IgD-negative memory B cell (primary cell): ENCODE results near the gene HES7. TPM values are rescaled to one million over a fixed set of nuclear protein-coding genes. Genes with fewer than 3 reads are reported as not detected.
"Not testable (repeated sequence)": the region's sequence is repeated elsewhere in the genome, so short reads cannot be mapped to it uniquely, and the experiment has no call there.

Source experiments
- H3K27ac Mint-ChIP-seq, 3 donors: one replicate each; pipeline ENCODE4 v1.8.0; 2020 to 2022; ENCODE audit warnings: mild to moderate bottlenecking in 3 of 3, mixed read lengths in 3 of 3, moderate library complexity in 1 of 3
- H3K27me3 Mint-ChIP-seq: one replicate; pipeline ENCODE4 v1.8.0; 2021; ENCODE audit warnings: mixed read lengths
- H3K36me3 Mint-ChIP-seq: one replicate; pipeline ENCODE4 v1.8.0; 2020; ENCODE audit warnings: mild to moderate bottlenecking, mixed read lengths
- H3K4me1 Mint-ChIP-seq, 3 donors: one replicate each; pipeline ENCODE4 v1.8.0; 2020 to 2022; ENCODE audit warnings: mixed read lengths in 3 of 3, mild to moderate bottlenecking in 1 of 3
- H3K4me3 Mint-ChIP-seq, 4 donors: one replicate each; pipeline ENCODE4 v1.8.0; 2020 to 2022; ENCODE audit warnings: mild to moderate bottlenecking in 4 of 4, mixed read lengths in 4 of 4, moderate library complexity in 3 of 4
- H3K9me3 Mint-ChIP-seq, 3 donors: one replicate each; pipeline ENCODE4 v1.8.0; 2020 to 2021; ENCODE audit warnings: mixed read lengths in 3 of 3, mild to moderate bottlenecking in 1 of 3
- polyA plus RNA-seq: library from polyadenylated mRNA; unstranded; fragments of 300-500 nt; fragmentation: Illumina TruSeq; gene quantifications from one replicate; pipeline ENCODE4 v1.2.3, GENCODE V29; 2021

The HES7 gene
- polyA plus RNA-seq, 1 donor from 2014 or later: not detected

DNA sequence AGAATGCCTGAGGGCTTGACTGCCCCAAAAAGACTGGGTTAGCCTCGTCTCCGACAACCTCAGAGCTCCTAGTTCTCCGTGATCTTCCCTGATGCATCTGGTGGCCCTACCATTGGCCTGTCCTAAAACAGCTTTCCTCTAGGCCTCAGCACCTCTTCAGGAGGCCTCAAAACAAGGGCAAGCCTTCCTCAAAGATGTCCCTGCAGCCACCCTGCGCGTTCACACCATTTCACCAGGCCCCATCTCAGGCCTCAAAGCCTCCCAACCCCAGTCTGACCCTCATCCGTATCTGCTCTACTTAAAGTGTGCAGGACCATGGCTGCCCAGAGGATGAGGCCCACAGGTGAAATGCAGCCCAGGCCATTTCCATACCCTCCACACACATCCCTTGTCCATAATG is 13.0 kb downstream of the HES7 start:
- no peaks in the 10 kb centered on the region for H3K9me3 Mint-ChIP-seq
- peaks cover 0 to 2% (median 2%) of the 10 kb centered on the region in 3 donors for H3K4me1 Mint-ChIP-seq
- H3K27ac Mint-ChIP-seq: peak overlapping the region in 1 of 3 donors; percentile 28
- peaks cover 2% of the 10 kb centered on the region for H3K36me3 Mint-ChIP-seq
- peak overlapping the region in 2 of 4 donors; percentile 73 to 74 for H3K4me3 Mint-ChIP-seq
- H3K27me3 Mint-ChIP-seq: peaks cover 33% of the 10 kb centered on the region

DNA sequence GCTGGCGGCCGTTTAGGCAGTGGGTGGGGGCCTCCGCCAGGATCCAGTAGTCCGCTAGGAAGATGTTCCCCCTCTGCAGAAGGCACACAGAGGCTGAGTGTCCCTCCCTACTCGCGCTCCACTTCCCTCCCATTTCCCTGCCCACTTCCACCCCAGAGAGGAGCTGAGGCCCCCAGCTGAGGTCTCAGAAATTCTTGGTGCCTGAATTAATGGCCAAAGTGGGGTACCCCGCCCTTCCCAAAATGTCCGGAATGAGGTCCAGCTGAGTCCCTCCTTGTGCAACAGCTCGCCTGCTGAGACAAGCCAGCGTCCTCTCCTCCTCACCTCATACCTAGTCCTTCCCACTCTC is 13.5 kb downstream of the HES7 start:
- Mint-ChIP-seq H3K36me3 (peaks cover 2% of the 10 kb centered on the region), H3K27me3 (peaks cover 30% of the 10 kb centered on the region), H3K27ac (peak overlapping the region in 1 of 3 donors; percentile 28), H3K4me1 (peaks cover 0 to 2% (median 2%) of the 10 kb centered on the region in 3 donors), H3K4me3 (peak overlapping the region in 2 of 4 donors; percentile 66 to 74), H3K9me3 (no peaks in the 10 kb centered on the region)

DNA sequence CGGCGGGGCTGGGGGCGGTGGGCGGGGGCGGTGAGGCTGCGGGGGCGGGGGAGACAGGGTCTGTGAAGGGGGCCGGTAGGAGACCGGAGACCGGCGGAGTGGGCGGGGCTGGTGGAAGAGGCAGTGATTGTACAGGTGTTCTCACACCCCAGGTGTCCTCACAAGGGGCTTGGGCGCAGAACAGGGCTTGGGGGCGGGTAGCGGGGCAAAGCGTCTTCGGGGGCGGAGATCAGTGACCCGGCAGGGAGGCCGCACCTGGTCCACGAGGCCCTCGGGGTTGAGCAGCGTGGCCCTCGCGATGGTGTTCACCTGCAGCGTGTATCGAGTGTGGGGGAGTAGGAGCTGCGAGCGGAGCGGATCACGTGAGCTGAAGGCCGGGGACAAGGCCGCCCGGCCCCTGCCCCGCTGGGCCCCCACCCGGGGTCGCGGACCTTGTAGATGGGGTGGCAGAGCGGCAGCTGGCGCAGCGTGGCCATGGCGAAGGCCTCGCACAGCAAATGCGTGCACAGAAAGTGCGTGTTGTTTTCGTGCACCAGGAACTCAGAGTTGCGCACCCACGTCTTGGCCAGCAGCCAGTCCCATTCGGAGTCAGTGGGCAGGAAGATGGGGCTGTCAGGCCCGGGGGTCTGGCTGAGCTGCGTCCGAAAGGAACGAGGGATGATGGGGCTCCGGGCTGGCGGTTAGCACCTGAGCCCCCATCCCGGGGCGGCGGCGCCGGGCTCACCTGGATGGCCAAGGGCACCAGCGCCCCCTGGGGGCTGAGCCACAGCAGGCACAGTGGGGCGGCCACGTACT is 14.0 kb downstream of the HES7 start:
- Mint-ChIP-seq H3K27me3 (peaks cover 24% of the 10 kb centered on the region), H3K9me3 (no peaks in the 10 kb centered on the region), H3K4me3 (peak overlapping the region in 3 of 4 donors; percentile 18 to 76 (median 67)), H3K36me3 (peaks cover 2% of the 10 kb centered on the region), H3K4me1 (peaks cover 0 to 2% (median 2%) of the 10 kb centered on the region in 3 donors), H3K27ac (no peak overlapping the region)

DNA sequence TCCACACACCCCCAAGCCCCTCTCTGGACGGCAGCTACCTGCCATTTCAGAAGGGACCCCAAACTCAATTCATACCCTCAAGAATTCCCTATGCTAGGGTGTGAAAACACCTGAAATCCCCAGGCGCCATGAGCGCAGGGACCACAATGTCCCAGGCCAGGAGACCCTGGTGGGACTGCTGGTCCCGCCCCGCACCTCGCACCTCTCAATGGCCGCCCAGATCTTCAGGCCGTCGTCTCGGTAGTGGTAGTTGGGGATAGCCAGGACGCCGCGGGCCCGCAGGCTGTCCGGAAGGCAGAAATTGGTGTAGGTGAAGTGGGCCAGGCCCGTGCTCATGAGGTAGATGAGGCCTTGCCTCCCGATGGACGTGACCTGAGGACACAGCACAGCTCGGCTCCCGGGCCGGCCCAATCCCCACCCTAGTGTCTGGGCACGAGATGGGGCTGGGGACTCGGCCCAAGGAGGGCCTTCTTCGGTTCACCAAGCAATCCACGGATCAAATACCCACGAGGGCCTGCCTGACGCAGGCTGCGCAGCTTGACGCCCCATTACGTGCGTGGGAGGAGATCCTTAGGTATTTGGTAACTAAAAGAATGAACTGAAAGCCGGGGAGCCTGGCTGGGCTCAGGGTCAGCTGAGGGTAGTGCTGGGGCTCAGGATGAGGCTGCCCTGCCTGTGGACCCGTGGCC is 14.8 kb downstream of the HES7 start:
- H3K4me3 Mint-ChIP-seq: peak overlapping the region in 3 of 4 donors; percentile 39 to 58 (median 43)
- peaks cover 0 to 2% (median 2%) of the 10 kb centered on the region in 3 donors for H3K4me1 Mint-ChIP-seq
- no peaks in the 10 kb centered on the region for H3K9me3 Mint-ChIP-seq
- peaks cover 2% of the 10 kb centered on the region for H3K36me3 Mint-ChIP-seq
- peak overlapping the region in 1 of 3 donors; percentile 4 for H3K27ac Mint-ChIP-seq
- H3K27me3 Mint-ChIP-seq: peaks cover 19% of the 10 kb centered on the region

DNA sequence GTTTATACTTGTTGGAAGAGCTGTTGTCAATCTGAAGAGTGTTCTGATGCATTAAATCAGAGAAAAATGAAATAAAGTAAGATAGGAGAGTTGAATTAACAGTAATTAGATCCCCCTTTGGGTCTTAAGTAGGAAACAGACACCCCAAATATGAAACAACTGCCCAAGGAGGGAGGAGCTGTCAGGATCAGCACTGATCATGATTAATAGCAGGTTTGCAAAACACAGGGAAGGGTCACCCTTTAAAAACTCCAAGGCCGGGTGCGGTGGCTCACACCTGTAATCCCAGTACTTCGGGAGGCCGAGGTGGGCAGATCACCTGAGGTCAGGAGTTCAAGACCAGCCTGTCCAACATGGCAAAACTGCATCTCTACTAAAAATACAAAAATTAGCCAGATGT is 16.9 kb downstream of the HES7 start:
- not testable (repeated sequence) for H3K9me3 Mint-ChIP-seq, H3K36me3 Mint-ChIP-seq, H3K27me3 Mint-ChIP-seq, H3K4me1 Mint-ChIP-seq, H3K4me3 Mint-ChIP-seq
- peak overlapping the region in 1 of 3 donors; percentile 4 for H3K27ac Mint-ChIP-seq

DNA sequence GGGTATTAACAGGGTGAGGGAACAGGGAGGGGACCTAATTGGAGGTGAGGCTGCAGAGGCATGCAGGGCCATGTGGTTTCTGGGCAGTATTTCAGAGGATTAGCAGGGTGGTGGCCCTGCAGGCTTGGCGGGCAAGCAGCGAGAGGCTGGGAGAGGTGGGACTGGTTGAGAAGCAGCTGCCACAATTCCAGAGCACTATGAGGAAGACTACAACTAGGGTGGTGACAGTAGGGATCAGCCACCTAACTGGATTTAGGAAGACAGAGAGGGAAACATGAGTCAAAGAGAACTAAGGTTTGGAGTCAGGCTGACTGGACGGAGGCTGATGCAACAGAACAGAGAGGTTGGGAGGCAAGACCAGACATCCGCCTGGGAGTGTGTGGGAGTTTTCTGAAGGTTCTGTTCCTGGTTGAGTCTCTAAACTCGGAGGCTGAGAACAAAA is 17.9 kb downstream of the HES7 start:
- H3K27ac Mint-ChIP-seq: no peak overlapping the region
- H3K36me3 Mint-ChIP-seq: no peaks in the 10 kb centered on the region
- H3K4me3 Mint-ChIP-seq: peak overlapping the region in 2 of 4 donors; percentile 15 to 79
- peaks cover 6% of the 10 kb centered on the region for H3K27me3 Mint-ChIP-seq
- no peaks in the 10 kb centered on the region for H3K9me3 Mint-ChIP-seq
- peaks cover 0 to 2% (median 2%) of the 10 kb centered on the region in 3 donors for H3K4me1 Mint-ChIP-seq

DNA sequence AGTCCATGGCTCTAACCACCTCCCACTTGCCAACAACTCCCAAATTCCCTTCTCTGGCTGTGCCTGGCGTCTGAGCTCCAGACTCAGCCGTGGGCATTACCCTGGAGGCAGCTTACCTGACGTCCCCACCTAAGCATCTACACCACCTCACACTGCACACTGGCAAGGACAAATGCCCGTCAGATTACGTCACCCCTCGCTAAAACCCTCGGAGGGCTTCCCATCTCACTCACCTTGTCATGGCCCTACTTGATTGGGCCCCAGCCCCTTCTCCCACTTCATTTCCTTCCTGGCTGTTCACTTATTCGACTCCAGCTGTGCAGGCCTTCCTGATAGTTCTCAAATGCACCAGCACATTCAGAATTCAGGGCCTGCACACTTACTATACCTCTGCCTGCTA is 19.0 kb downstream of the HES7 start:
- peaks cover 0 to 2% (median 2%) of the 10 kb centered on the region in 3 donors for H3K4me1 Mint-ChIP-seq
- no peaks in the 10 kb centered on the region for H3K27me3 Mint-ChIP-seq
- no peak overlapping the region for H3K4me3 Mint-ChIP-seq
- no peaks in the 10 kb centered on the region for H3K36me3 Mint-ChIP-seq
- no peak overlapping the region for H3K27ac Mint-ChIP-seq
- no peaks in the 10 kb centered on the region for H3K9me3 Mint-ChIP-seq

DNA sequence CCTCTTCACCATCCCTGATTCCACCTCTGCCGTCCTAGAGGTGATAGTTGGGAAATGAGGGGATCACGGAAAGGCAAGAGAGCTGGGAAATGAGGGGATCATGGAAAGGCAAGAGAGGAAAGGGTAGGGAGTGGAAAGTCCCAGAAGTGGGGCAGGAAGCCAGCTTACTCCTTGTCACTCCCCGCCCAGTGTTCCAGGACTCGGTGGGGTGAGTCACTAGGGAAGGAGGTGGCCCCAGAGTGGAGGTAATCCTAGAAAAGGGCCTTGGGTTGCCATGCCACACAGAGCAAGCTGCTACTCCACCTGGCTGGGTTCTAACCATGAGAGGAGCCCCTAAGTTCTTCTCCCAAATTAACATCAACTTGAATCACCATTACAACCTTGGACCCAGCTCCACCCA is 20.4 kb downstream of the HES7 start:
- peaks cover 0 to 2% (median 0%) of the 10 kb centered on the region in 3 donors for H3K4me1 Mint-ChIP-seq
- H3K9me3 Mint-ChIP-seq: no peaks in the 10 kb centered on the region
- no peaks in the 10 kb centered on the region for H3K27me3 Mint-ChIP-seq
- no peaks in the 10 kb centered on the region for H3K36me3 Mint-ChIP-seq
- H3K27ac Mint-ChIP-seq: no peak overlapping the region
- no peak overlapping the region for H3K4me3 Mint-ChIP-seq

DNA sequence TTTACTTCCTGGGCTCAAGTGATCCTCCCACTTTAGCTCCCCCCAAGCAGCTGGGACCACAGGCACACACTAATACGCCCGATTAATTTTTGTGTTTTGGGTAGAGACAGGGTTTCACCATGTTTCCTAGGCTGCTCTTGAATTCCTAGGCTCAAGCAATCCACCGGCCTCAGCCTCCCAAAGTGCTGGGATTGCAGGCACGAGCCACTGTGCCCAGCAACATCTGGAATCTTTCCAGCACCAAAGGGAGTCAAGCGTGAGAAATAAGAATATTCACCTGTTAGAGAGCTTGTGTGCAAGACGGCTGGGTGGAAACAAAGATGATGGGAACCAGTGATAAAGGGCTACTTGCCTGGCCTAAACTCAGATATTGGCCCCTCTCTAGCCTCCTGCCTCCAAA is 22.2 kb downstream of the HES7 start:
- H3K9me3 Mint-ChIP-seq: no peaks in the 10 kb centered on the region

DNA sequence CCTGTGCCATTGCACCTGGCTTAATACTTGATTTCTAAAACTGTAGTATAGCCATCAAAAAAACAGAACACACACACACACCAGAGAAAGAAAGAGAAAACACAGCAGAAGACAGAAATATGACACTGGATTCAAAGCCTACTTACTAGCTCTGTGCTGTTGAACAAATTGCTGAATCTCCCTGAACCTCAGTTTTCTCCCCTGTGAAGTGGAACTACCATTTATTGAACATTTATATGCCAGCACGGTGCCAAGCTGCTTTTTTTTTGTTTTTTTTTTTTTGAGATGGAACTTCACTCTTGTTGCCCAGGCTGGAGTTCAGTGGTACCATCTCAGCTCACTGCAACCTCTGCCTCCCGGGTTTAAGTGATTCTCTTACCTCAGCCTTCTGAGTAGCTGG is 23.1 kb downstream of the HES7 start:
- Mint-ChIP-seq H3K27ac (no peak overlapping the region), H3K4me3 (no peak overlapping the region), H3K36me3 (no peaks in the 10 kb centered on the region), H3K27me3 (peaks cover 6% of the 10 kb centered on the region), H3K4me1 (no peaks in the 10 kb centered on the region), H3K9me3 (no peaks in the 10 kb centered on the region)

More for the DNA sequence above, 22.2 kb downstream of the HES7 start:
- Mint-ChIP-seq H3K27me3 (no peaks in the 10 kb centered on the region), H3K4me1 (no peaks in the 10 kb centered on the region), H3K27ac (peak overlapping the region in 1 of 3 donors; percentile 35), H3K4me3 (no peak overlapping the region), H3K36me3 (no peaks in the 10 kb centered on the region)

DNA sequence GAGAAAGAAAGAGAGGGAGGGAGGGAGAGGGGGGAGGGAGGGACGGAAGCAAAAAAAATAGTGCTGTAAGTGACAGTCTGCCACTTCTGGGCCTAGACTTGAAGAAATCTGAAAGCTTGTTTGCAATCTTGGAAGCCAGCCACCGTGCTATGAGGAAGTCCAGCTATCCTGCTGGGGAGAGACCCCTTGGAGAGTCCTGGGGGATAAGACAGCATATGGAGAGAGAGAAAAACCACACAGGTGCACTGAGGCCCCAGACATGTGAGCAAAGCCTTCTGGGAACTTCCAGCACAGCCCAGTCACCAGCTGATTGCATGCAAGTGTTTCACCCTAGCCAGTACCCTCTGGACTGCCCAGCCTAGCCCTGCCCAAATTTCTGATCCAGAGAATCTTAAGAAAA is 23.8 kb downstream of the HES7 start:
- H3K27ac Mint-ChIP-seq: no peak overlapping the region
- H3K9me3 Mint-ChIP-seq: no peaks in the 10 kb centered on the region
- H3K4me3 Mint-ChIP-seq: no peak overlapping the region
- H3K4me1 Mint-ChIP-seq: no peaks in the 10 kb centered on the region
- no peaks in the 10 kb centered on the region for H3K36me3 Mint-ChIP-seq
- H3K27me3 Mint-ChIP-seq: peaks cover 6% of the 10 kb centered on the region

DNA sequence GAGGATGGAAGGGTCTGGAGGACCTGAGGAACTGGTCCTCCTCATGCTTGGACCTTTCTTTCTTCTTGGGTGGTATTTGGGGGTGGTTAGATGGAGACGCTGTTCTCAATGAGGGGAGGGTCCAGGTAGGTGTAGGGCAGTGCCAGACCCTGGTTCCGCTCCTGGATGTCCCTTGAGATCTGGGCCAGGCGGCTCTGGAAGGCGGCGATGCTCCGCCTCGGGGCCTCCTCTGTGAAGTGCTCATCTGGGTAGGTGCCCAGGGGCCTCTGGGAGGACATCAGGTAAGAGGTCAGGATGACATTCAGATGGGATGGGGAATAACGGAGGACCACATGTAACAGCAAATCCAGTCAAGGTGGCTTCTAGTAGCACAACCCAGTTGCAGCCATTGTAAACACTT is 27.4 kb downstream of the HES7 start:
- Mint-ChIP-seq H3K4me3 (no peak overlapping the region), H3K36me3 (no peaks in the 10 kb centered on the region), H3K9me3 (no peaks in the 10 kb centered on the region), H3K4me1 (peaks cover 9 to 11% (median 10%) of the 10 kb centered on the region in 3 donors), H3K27ac (no peak overlapping the region), H3K27me3 (peaks cover 6% of the 10 kb centered on the region)

DNA sequence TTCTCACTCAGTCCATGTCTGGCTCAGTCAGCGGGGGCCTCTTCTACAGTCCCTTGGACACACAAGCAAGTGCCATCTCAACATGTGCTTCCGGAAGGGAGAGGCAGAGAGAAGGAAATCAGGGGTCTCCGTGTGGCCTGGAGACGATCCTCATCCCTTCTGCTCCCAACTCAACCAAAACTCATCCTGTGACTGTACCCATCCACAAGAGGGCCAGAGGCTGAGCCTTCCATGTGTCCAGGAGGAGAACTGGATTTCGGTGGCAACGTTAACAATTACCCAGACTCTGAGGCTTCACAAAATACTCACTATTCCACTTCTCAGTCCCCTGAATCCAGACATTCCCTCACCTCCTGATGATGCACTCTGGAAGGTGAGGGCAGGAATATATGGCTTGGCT is 28.5 kb downstream of the HES7 start:
- Mint-ChIP-seq H3K4me1 (peaks cover 17 to 21% (median 19%) of the 10 kb centered on the region in 3 donors), H3K4me3 (no peak overlapping the region), H3K27me3 (peaks cover 10% of the 10 kb centered on the region), H3K36me3 (no peaks in the 10 kb centered on the region), H3K9me3 (no peaks in the 10 kb centered on the region), H3K27ac (peak overlapping the region in 1 of 3 donors; percentile 31)

DNA sequence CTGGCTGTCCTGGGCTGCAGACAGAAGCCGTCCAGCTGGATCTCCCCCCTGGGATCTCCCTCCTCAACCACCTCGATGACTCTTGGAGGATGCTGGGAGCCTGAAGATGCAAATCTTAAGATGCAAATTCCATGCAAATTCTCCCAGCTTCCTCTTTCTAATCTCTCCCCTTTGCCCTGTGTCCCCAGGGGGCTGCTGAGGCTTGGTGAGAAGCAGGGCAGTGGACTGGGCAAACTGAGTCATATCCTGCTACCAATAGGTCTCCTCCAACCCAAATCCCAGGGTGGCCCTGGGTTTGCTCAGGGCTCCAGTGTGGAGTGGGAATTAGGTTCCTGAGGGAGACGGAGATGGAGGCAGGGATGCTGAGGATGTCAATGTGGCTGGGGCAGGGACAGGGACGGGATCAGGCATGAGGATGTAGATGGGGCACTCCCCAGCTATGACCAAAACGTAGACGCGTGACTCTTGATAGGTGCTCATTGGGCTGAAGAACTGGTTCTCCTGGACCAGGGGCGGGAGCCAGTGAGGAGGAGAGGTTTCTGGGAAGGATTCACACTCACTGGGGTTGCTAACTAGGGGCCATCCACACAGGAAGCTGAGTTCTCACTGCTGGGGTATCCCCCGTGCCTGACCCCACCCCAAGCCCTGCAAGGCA is 32.7 kb downstream of the HES7 start:
- Mint-ChIP-seq H3K4me3 (peak overlapping the region; percentile 29 to 91 (median 74)), H3K27me3 (peaks cover 10% of the 10 kb centered on the region), H3K27ac (peak overlapping the region; percentile 6 to 92 (median 71)), H3K9me3 (no peaks in the 10 kb centered on the region), H3K36me3 (no peaks in the 10 kb centered on the region), H3K4me1 (peaks cover 23 to 32% (median 31%) of the 10 kb centered on the region in 3 donors)

DNA sequence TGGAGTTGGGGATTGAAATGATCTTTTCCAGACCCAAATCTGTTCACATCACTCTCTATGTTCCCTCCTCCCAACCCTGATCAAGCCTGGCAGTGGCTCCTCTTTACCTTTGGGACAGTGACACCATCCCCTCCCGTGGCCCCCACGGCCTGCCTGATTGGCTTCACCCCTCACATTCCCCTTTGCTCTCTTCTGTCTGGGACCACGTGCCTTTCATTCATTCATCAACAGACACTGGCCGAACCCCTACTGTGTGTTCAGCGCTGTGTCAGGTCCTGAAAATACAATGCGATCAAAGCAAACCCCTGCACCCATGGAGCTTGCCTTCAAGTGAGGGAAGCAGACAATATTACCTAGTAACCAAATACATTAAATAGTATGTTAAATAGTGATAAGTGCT is 34.2 kb downstream of the HES7 start:
- Mint-ChIP-seq H3K4me3 (peak overlapping the region in 1 of 4 donors; percentile 5), H3K27ac (peak overlapping the region in 1 of 3 donors; percentile 88), H3K9me3 (no peaks in the 10 kb centered on the region), H3K36me3 (no peaks in the 10 kb centered on the region), H3K4me1 (peaks cover 23 to 32% (median 31%) of the 10 kb centered on the region in 3 donors), H3K27me3 (peaks cover 6% of the 10 kb centered on the region)
